Astrocyte of the cerebellum (primary cell): Measurements from ENCODE around the gene ARHGAP10.

Experiments used
- DNase-seq: peaks from one replicate; pipeline ENCODE4 v3.0.0-alpha.2; 2011; ENCODE audit warnings: low read depth
- H3K4me3 ChIP-seq: 2 replicates; pipeline ENCODE4 v1.5.1; 2011; ENCODE audit warnings: mild to moderate bottlenecking, low read depth, low read length, moderate library complexity
- in situ Hi-C: cut with HindIII; loops from 2 replicates; pipeline ENCODE4 v1.10.0; 2017; ENCODE audit warnings: low sequenced_read_pairs
- TF ChIP-seq, protein P1 (sequence below): IDR thresholded peaks from 2 replicates; pipeline ENCODE4 v1.5.1; 2012; ENCODE audit warnings: low read length, low read depth, moderate library complexity, mild to moderate bottlenecking; ENCODE audit errors: missing control alignments

ARHGAP10 gene

DNA sequence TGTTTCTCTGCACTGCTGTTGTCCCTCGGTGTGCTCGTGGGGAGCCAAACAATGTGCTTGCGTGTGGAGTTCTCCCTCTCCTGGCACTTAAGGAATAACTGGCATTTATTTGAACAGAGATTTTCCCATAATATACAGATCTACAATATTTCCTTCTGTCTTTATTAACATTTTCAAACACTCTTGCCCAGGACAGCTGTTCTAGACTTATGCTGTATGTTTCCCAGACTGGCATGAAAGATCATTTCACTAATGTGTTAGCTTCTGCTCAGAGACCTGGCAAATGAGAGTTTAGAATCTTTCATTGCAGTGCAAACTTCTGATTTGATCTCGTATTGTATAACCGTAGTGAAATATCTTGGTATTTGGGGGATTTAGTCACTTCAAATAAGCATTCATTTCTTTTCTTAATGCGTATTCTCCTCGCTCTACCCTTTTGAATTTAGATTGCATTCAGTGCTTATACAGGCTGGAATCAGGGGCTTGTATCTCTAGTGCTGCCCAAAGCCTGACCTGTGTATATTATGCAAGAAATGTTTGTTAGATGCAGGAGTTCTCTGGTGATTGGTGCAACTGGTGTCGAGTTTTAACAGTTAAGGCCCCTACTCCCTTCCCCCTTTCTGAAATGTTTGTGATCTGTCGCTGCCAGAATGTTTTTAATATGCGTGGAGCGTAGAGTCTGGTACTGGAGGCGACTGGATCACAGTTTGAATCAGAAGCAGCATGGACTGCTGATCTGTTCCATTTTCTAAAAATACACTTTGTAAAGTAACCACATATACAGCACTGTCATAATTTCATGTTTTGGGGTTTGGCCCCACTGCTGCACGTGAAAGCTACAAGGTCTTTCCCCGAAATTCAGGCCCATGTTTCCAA is 326.3 kb downstream of the ARHGAP10 start:
- no peak for DNase-seq
- in situ Hi-C loops = no loop called here
- TF ChIP-seq, protein P1, sequence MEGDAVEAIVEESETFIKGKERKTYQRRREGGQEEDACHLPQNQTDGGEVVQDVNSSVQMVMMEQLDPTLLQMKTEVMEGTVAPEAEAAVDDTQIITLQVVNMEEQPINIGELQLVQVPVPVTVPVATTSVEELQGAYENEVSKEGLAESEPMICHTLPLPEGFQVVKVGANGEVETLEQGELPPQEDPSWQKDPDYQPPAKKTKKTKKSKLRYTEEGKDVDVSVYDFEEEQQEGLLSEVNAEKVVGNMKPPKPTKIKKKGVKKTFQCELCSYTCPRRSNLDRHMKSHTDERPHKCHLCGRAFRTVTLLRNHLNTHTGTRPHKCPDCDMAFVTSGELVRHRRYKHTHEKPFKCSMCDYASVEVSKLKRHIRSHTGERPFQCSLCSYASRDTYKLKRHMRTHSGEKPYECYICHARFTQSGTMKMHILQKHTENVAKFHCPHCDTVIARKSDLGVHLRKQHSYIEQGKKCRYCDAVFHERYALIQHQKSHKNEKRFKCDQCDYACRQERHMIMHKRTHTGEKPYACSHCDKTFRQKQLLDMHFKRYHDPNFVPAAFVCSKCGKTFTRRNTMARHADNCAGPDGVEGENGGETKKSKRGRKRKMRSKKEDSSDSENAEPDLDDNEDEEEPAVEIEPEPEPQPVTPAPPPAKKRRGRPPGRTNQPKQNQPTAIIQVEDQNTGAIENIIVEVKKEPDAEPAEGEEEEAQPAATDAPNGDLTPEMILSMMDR = no peak
- H3K4me3 ChIP-seq = no peak overlapping the region

- in situ Hi-C loops = no loop called here
- TF ChIP-seq, protein P1 = no peak
- H3K4me3 ChIP-seq = no peak overlapping the region
- no peak for DNase-seq
Observed at GRCh38 chr4:148059617-148060180, 327.8 kb downstream of the ARHGAP10 start.

DNA sequence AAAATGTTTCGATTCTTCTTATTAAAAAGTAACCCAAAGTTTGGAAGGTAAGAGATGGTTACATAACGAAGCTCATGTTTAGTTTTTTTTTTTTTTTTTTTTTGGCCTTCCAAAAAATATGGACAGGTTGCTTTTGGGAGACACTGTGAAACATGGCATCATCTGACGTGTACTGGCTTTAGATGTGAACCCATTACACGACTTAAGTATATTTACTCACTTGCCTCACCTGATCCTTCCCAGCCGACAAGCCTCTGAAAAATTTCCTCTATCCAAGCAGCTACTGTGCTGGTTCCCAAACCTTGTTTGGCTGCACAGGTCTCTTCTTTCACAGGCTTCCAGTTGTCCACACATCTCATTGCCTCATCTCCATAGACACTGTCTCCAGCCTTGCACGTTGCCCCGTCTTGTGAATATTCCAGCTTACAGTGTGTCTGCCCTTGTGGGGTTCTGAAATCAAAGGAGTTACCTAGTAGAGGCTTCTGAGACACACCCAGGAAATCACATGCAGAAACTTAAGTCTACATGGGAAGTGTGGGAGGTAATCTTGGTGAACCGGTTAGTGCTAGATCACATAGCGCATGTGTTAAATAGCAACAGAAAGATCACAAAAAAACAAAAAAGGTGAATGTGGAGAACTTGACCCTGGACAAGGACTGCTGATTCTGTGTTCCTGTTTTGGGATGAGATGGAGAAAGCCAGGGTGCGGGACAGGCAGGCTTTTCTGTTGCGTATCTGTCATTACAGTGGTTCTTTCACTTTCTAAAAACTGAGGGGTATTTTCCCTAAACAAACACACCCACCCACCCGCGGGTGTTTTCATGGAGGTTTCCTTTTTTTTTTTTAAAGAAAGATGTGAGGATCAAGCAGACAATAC is 328.6 kb downstream of the ARHGAP10 start:
- H3K4me3 ChIP-seq = no peak overlapping the region
- DNase-seq = no peak
- in situ Hi-C loops = no loop called here
- TF ChIP-seq, protein P1 = no peak

GRCh38 chr4:148061141-148061481 is 329.2 kb downstream of the ARHGAP10 start:
- no peak for DNase-seq
- H3K4me3 ChIP-seq = no peak overlapping the region
- in situ Hi-C loops = no loop called here
- TF ChIP-seq, protein P1 = no peak

- in situ Hi-C loops = no loop called here
- TF ChIP-seq, protein P1 = no peak
- H3K4me3 ChIP-seq = no peak overlapping the region
- DNase-seq = no peak
Observed at GRCh38 chr4:148061795-148062194, 329.9 kb downstream of the ARHGAP10 start.

DNA sequence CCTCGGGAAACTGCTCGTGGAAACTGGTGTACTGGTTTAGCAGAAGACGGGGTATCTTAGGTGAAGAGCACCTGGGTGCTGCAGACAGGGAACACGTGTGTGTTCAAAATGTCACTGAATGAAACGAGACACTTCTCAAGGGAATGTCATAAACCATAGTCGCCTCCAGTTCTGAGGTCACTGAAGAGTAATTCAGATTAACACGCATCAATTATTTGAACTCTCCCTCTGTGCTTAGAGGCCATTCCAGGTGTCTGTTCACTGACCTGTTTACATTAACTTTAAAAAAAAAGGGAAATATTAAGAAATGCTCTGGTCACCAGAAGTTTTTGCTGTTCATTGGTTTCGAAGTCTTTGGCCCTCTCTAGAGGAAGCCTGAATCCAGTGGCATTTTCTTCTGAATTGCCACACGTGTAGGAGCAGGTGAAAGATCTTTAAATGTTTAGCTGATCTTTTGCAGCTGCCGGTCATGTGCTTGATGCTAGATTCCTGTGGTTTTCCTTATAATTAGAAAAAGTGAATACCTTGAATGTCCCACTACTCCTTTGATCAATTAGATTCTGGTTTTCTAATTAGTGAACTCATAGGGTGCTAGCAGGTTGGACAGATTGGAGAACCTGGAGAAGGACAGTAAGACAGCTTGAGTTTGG is 330.5 kb downstream of the ARHGAP10 start:
- in situ Hi-C loops = no loop called here
- TF ChIP-seq, protein P1 = no peak
- H3K4me3 ChIP-seq = no peak overlapping the region
- DNase-seq = no peak
